ENCODE data around the gene YDJC.

DNA sequence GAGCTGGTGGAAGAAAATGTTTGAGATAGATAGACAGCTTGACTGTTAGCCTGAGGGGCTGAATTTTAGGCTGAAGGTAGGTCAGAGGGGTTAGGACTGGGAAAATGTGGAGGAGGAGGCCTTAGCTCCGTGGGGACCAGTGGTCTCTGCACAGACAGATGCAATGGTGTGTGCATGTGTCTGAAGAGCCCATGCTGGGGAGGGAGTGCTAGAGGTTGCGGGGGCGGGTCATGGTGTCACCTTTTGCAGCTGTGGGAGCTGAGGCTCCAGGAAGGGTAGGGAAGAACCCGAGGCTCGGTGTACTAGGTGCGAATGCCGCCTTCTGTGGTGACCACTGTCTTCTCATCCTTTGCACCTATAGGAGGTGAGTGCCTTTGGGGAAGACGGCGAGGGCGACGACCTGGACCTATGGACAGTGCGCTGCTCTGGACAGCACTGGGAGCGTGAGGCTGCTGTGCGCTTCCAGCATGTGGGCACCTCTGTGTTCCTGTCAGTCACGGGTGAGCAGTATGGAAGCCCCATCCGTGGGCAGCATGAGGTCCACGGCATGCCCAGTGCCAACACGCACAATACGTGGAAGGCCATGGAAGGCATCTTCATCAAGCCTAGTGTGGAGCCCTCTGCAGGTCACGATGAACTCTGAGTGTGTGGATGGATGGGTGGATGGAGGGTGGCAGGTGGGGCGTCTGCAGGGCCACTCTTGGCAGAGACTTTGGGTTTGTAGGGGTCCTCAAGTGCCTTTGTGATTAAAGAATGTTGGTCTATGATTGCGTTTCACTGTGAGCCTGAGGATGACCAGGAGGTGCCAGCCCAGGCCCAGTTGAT is 13.9 kb upstream of the YDJC start:
- TF ChIP-seq ZNF197 (CRISPR knock-in tag; IDR thresholded peaks at IDR 0.05; ENCODE audit: low read depth), result no peak
- TF ChIP-seq POLR2A (conservative IDR thresholded peaks at IDR 0.05), result no peak
- no peak for TF ChIP-seq L3MBTL2 (IDR thresholded peaks at IDR 0.05)
- TF ChIP-seq, protein P1, sequence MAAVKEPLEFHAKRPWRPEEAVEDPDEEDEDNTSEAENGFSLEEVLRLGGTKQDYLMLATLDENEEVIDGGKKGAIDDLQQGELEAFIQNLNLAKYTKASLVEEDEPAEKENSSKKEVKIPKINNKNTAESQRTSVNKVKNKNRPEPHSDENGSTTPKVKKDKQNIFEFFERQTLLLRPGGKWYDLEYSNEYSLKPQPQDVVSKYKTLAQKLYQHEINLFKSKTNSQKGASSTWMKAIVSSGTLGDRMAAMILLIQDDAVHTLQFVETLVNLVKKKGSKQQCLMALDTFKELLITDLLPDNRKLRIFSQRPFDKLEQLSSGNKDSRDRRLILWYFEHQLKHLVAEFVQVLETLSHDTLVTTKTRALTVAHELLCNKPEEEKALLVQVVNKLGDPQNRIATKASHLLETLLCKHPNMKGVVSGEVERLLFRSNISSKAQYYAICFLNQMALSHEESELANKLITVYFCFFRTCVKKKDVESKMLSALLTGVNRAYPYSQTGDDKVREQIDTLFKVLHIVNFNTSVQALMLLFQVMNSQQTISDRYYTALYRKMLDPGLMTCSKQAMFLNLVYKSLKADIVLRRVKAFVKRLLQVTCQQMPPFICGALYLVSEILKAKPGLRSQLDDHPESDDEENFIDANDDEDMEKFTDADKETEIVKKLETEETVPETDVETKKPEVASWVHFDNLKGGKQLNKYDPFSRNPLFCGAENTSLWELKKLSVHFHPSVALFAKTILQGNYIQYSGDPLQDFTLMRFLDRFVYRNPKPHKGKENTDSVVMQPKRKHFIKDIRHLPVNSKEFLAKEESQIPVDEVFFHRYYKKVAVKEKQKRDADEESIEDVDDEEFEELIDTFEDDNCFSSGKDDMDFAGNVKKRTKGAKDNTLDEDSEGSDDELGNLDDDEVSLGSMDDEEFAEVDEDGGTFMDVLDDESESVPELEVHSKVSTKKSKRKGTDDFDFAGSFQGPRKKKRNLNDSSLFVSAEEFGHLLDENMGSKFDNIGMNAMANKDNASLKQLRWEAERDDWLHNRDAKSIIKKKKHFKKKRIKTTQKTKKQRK (IDR thresholded peaks at IDR 0.05; ENCODE audit: borderline replicate concordance, low read depth, low read length), result no peak
- TF ChIP-seq FOSL1 (tag; conservative IDR thresholded peaks at IDR 0.05), result no peak
- no peak for TF ChIP-seq ZNF12 (CRISPR knock-in tag; IDR thresholded peaks at IDR 0.05)
- TF ChIP-seq, protein P2, sequence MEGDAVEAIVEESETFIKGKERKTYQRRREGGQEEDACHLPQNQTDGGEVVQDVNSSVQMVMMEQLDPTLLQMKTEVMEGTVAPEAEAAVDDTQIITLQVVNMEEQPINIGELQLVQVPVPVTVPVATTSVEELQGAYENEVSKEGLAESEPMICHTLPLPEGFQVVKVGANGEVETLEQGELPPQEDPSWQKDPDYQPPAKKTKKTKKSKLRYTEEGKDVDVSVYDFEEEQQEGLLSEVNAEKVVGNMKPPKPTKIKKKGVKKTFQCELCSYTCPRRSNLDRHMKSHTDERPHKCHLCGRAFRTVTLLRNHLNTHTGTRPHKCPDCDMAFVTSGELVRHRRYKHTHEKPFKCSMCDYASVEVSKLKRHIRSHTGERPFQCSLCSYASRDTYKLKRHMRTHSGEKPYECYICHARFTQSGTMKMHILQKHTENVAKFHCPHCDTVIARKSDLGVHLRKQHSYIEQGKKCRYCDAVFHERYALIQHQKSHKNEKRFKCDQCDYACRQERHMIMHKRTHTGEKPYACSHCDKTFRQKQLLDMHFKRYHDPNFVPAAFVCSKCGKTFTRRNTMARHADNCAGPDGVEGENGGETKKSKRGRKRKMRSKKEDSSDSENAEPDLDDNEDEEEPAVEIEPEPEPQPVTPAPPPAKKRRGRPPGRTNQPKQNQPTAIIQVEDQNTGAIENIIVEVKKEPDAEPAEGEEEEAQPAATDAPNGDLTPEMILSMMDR (IDR thresholded peaks at IDR 0.05 in 2 of 3, conservative IDR thresholded peaks at IDR 0.05 in 1 of 3; ENCODE audit: insufficient read depth in 2 of 3, low read depth in 1 of 3, low read length in 3 of 3), result peak in 2 of 3 experiments; percentile 54 to 77; a peak in 4 of 6 replicates
- TF ChIP-seq TBP (optimal IDR thresholded peaks at IDR 0.05; ENCODE audit: low read depth, low read length), result no peak
- TF ChIP-seq NFIC (IDR thresholded peaks at IDR 0.05), result no peak
- TF ChIP-seq RNF2 (IDR thresholded peaks at IDR 0.05), result no peak
- no peak for TF ChIP-seq ZNF274 (IDR thresholded peaks at IDR 0.05; ENCODE audit: borderline replicate concordance, low read depth, low read length)
- TF ChIP-seq, protein P3, sequence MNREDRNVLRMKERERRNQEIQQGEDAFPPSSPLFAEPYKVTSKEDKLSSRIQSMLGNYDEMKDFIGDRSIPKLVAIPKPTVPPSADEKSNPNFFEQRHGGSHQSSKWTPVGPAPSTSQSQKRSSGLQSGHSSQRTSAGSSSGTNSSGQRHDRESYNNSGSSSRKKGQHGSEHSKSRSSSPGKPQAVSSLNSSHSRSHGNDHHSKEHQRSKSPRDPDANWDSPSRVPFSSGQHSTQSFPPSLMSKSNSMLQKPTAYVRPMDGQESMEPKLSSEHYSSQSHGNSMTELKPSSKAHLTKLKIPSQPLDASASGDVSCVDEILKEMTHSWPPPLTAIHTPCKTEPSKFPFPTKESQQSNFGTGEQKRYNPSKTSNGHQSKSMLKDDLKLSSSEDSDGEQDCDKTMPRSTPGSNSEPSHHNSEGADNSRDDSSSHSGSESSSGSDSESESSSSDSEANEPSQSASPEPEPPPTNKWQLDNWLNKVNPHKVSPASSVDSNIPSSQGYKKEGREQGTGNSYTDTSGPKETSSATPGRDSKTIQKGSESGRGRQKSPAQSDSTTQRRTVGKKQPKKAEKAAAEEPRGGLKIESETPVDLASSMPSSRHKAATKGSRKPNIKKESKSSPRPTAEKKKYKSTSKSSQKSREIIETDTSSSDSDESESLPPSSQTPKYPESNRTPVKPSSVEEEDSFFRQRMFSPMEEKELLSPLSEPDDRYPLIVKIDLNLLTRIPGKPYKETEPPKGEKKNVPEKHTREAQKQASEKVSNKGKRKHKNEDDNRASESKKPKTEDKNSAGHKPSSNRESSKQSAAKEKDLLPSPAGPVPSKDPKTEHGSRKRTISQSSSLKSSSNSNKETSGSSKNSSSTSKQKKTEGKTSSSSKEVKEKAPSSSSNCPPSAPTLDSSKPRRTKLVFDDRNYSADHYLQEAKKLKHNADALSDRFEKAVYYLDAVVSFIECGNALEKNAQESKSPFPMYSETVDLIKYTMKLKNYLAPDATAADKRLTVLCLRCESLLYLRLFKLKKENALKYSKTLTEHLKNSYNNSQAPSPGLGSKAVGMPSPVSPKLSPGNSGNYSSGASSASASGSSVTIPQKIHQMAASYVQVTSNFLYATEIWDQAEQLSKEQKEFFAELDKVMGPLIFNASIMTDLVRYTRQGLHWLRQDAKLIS (CRISPR knock-in tag; IDR thresholded peaks at IDR 0.05), result no peak
- TF ChIP-seq ZBTB7A (IDR thresholded peaks at IDR 0.05; ENCODE audit: borderline replicate concordance, control insufficient read depth, low read depth, low read length), result no peak

Measured in K562 (cell line).